GM18867 (cell line): ENCODE measurements around the gene ZNF598.
"Not testable (repeated sequence)": the region's sequence is repeated elsewhere in the genome, so short reads cannot be mapped to it uniquely, and the experiment has no call there.

ENCODE experiments used
- ATAC-seq: cut with Tn5 transposase; IDR thresholded peaks from one replicate; pipeline ENCODE4 v1.9.1; 2021; ENCODE audit warnings: mild to moderate bottlenecking, moderate library complexity; ENCODE audit not compliant: unreplicated experiment

The ZNF598 gene

DNA sequence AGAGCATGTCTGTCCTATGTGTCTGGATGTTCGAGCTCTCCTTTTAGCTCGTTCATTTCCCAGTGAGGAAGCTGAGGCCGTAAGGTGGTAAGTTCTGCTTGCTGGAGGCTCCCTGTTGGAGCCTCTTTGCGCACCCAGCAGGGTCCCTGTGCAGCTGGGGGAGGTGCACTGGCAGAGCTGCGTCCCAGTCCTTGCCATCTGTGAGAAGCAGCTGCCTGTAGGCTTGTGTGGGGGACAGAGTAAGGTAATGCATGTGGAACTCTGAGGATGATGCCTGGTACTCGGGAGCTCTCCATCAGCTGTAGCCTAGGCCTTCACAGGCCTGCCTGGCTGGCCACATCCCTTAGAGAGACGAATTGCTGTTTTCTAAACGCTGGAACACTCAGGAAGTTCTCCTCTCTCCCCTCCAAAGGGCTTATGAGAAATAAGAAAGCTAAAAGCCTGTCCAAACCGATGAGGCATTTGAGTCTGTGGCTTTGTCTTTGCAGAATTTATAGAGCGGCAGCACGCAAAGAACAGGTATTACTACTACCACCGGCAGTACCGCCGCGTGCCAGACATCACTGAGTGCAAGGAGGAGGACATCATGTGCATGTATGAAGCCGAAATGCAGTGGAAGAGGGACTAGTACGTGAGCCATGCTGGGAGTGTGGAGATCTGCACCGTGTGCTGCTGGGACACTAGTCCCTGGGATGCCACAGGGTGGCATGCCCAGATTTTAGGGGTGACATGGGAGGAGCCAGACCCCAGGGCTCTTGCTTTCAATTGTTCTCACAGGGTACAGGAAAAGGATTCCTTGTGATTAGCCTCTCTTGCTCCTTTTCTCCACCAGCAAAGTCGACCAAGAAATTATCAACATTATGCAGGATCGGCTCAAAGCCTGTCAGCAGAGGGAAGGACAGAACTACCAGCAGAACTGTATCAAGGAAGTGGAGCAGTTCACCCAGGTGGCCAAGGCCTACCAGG lies 48.7 kb downstream of the ZNF598 start:
- no peak for ATAC-seq

DNA sequence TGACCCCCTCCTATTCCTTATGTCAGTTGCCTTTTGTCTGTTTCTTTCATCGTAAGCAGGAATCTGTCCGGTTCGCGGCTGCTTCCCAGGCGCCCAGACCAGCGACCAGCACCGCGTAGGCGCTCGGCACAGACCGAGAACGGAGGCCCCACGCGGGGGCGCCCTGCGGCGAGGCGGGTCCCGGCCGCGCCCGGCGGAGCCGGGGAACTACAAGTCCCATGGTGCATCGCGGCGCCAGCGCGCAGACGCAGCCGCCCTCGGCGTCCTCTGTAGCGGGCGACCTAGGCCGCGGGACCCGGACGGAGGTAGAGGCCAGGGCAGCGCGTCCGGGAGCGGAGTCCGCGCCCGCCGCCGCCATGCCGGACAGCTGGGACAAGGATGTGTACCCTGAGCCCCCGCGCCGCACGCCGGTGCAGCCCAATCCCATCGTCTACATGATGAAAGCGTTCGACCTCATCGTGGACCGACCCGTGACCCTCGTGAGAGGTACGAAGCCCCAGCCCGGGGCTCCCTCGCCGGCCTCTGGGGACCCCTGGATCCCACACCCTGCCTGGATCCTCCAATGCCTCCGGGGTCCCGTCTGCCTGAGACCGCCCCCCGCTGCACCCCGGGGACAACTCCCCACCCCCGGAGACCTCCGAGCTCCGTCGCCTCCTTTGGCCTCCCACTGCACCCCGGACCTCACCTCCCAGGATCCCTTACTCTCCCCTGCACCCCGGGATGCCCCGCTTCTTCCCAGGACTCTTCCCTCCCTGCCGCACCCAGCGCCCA lies 50.2 kb downstream of the ZNF598 start, which contains the start of gene NDUFB10:
Gene NDUFB10, plus strand, starts transcription at position 270 of the 771 bp plus-strand sequence. Its CDS starts 87 bp downstream, at position 357.
- peak; percentile 76 for ATAC-seq

DNA sequence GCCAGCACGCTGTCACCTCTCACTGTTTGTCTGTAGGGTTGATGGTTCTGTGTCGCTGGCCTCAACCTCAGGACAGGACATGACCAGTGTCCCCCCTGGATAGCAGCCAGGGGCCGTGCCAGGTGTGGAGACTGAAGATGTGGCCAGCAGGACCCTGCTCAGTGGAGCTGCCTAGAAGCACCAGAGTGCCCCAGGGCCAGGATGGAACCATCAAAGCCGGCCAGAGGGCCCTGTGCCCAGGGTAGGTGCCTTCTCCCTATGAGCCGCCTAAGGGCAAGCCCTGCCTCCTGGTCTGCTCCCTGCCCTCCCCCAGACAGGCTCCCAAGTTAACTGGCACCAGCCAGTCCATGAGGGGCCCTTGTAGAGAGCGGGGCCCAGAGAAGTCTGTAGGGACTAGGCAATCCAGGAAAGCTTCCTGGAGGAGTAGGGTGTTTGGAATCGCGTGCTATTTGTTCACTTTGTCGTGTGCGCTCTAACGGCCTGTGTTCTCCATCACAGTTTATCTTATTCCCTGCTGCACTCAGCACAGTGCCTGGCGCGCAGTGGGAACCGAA lies 50.8 kb downstream of the ZNF598 start:
- ATAC-seq, result no peak

DNA sequence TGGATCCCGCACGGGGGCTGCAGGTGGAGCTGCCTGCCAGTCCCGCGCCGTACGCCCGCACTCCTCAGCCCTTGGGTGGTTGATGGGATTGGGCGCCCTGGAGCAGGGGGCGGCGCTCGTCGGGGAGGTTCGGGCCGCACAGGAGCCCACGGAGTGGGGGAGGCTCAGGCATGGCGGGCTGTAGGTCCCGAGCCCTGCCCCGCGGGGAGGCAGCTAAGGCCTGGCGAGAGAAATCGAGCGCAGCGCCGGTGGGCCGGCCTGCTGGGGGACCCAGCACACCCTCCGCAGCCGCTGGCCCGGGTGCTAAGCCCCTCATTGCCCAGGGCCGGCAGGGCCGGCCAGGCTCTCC lies 51.5 kb downstream of the ZNF598 start:
- ATAC-seq, result not testable (repeated sequence)

DNA sequence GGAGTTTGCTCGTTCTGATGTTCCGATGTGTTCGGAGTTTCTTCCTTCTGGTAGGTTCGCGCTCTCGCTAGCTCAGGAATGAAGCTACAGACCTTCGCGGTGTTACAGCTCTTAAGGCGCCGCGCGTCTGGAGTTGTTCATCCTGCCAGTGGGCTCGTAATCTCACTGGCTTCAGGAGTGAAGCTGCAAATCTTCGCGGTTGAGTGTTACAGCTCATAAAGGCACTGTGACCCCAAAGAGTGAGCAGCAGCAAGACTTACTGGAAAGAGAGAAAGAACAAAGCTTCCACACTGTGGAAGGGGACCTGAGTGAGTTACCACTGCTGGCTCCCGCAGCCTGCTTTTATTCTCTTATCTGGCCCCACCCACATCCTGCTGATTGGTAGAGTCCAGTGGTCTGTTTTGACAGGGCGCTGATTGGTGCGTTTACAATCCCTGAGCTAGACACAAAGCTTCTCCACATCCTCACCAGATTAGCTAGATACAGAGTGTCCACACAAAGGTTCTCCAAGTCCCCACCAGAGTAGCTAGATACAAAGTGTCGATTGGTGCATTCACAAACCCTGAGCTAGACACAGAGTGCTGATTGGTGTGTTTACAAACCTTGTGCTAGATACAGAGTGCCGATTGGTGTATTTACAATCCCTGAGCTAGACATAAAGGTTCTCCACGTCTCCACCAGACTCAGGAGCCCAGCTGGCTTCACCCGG lies 52.0 kb downstream of the ZNF598 start:
- not testable (repeated sequence) for ATAC-seq

DNA sequence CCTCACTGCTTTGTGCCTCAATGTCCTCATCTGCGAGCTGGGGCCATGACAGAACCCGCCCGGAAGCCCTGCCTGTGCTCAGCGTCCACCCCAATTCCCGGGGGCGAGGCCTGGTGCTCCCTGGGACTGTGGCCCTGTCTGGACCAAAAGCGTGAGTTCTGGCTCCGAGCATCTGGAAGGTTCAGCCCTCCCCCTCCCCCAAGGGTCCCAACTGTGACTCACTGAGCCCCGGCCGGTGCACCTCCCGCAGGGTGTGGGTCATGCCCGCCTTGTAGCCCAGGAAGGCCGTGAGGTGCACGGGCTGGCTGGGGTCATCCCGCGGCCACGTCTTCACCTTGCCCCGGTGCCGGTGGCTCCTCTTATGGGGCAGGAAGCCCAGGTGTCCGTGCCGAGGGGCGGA lies 55.9 kb downstream of the ZNF598 start:
- ATAC-seq, result no peak

DNA sequence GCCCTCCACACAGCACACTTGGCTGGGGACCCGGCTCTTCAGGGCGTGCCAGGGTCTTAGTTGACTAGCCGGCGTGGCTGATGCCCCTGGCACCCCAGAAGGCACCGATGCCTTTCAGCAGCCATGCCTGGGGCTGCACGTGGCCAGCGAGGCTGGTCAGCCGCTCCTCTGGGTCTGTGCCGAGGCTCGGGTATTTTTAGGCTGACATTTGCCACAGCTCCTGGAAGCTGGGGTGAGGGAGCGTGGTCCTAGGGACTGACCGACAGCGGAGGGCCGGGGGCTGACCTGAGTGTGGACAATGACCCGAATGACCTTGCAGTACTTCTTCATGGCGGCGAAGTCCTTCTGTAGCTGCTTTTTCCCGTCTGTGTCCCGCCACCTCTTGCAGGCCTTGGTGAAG lies 59.1 kb downstream of the ZNF598 start:
- no peak for ATAC-seq

DNA sequence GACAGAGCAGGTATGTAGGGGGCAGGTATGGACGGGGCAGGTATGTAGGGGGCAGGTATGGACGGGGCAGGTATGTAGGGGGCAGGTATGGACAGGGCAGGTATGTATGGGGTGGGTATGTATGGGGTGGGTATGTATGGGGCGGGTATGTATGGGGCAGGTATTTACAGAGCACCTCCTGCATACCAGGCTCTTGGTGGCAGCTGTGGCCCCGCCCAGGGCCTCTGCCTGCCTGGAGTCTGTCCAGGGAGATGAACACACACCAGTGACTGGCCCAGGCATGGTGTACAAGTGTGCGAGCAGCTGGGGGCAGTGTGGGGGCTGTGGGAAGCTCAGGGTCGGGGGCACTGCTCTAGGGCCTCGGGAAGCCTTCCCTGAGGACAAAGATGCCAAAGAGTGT lies 59.6 kb downstream of the ZNF598 start:
- ATAC-seq, result no peak

DNA sequence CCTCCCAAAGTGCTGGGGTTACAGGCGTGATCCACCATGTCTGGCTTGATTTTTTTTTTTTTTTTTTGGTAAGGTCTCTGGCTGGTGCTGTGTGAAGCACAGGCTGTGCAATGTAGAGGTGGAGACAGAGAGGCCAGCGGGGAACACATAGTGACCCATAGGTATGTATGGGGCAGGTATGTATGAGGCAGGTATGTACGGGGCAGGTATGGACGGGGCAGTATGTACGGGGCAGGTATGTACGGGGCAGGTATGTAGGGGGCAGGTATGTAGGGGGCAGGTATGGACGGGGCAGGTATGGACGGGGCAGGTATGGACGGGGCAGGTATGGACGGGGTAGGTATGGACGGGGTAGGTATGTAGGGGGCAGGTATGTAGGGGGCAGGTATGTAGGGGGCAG lies 60.1 kb downstream of the ZNF598 start:
- ATAC-seq, result no peak
